GM03348 (cell line): ENCODE results near the gene CLEC11A.

Experiments used
- DNase-seq: peaks from one replicate; pipeline ENCODE4 v3.0.0; 2012; ENCODE audit warnings: low spot score

CLEC11A gene

DNA sequence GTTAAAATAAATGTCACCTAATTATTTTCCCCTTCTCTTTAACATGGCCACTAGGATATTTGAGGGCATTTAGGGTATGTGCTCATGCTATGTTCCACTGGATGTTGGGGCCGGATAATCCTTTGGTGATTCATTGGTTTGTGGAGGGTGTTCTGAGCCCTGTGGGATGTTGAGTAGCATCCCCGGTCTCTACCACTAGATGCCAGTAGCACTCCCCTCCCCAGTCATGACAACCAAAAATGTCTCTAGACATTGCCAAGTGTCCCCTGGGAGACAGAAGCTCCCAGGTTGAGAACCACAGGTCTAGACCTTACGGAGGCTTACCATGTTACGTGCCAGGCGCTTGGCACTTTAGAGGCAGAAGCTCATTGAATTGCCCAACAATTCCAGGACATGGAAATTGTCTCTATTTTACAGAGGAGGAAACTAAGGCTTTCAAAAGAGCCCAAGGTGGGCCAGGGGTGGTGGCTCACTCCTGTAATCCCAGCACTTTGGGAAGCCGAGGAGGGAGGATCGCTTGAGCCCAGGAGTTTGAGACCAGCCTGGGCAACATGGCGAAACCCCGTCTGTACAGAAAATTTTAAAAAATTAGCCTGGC is 17.6 kb upstream of the CLEC11A start:
- DNase-seq = peak; percentile 91

DNA sequence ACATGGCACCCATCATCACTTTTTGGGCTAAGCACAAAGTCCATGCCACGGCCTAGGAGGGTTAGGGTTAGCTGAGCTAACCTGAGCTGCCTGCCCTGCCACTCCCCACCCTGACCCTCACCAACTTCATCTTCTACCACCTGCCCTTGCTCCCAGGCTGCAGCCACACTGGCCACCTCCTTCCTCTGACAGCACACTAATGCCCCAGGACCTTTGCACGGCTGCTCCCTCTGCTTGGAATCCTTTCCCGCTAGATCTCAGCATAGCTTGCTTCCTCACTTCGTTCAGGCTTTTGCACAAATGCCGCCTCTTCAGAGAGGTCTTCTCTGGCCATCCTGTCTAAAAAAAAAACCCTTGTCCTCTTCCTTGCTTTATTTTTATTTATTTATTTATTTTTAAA is 16.8 kb upstream of the CLEC11A start:
- DNase-seq = no peak

DNA sequence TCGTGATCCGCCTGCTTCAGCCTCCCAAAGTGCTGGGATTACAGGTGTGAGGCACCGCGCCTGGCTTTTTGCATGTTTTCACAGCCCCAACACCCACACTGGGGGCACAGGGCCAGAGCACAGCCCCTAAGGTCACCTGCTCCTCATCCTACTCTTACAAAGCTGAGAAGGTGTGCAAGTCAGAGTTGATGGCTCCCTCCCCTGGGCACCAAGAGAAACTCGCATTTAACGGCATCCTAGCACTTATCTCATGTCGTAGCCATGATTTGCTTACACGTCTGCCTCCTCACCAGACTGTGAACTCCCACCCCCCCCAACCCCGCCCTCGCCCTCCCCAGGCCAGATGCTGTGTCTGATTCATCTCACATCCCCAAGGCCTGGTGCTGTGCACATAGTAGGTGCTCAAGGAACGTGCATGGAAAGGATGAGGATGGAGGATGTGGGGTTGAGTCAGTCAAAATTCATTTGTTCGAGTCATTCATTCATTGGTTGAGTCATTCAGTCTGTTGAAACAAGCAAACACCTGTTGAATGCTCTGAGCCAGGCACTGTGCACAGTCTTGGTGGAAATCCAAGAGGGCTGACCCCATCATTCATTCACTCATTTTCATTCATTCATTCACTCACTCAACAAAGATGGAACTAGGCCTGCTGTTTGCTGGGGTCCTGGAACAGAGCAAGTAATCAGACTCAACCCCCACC is 14.8 kb upstream of the CLEC11A start:
- no peak for DNase-seq

DNA sequence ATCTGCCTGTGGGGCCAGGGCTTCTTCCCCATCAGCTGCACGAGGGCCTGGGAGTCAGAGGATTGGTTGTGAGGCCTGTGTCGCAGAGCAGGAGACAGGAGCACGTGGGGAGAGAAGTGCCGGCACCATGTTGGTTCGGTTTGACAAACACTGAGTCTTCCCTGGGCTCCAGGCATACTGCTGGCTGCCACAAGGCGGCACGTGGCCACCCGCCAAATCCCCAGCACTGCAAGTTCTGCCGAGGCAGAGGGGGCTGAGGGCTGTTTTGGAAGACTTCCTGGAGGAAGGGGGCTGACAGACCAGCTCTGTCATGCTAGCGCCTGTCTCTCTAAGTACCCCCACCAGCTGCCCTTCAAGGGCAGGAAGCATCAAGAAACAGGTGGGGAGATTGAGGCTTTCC is 13.1 kb upstream of the CLEC11A start:
- DNase-seq = no peak

DNA sequence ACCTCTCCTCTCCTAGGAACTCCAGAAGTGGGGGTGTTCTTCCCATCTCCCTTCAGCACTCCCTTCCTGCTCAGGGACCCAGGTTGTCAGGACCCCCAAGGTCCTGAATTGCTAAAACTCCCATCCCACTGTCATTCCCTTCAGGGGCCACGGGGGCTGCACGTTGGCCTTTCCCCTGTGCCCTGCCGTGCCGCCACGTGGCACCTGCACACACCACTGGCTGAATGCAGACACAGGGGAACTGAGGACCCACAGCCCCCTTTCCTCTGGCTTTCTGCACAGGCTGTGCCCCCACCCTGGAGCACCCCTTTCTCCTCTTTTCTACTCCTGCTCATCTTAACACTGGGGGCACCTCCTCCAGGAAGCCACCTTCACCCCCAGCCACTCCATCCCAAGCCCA is 12.6 kb upstream of the CLEC11A start:
- DNase-seq = no peak

DNA sequence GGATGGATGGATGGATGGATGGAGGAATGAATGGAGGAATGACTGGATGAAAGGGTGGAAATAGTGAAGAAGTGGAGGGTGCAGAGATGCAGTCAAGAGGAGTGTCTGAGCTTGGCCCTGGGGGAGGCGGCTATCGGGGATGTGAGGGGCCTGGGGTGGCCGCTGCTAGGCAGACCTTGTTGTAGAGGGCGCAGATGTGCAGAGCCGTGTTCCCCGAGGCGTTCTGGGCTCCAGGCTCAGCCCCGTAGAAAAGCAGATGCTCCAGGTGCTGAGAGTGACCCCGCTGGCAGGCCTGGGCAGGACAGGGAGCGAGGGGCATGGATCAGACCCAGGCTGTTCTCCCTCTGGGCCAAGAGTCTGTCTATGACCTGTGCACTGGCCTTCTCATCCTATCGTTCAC is 12.0 kb upstream of the CLEC11A start:
- DNase-seq = no peak

DNA sequence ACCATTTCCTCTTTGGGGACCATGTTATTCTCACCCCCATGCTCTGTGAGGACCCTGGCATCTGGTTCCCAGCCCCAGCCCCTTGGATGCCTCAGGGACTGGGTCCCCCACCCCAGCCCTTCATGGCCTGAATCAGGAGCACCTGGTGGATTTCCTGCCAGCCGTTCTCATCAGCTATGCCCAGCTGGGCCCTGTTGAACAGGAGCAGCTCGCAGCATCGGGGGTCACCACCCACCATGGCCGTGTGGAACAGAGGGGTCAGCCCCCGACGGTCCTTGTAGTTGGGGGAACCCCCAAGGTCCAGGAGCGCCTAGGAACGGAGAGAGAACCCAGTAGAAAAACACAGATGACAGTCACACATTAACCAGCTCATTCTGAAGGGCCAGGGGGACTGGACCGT is 11.4 kb upstream of the CLEC11A start:
- DNase-seq = no peak

DNA sequence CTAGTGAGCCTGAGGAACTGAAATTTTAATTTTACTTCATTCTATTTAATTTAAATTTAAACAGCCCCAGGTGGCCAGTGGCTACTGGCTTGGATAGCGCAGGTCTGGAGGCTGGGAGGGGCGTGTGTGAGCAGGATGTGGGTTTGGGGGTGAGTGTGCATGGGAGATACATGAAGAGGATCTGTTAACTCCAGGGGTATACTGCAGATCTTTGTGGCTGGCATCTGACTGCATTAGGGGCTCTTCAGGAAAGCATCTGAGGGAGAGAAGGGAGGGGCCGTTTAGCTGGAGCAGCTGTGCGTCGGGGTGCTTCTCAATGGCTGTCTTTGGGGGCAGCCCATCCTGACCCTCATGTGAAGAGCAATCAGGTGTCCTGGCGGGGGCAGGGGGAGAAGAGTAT is 10.3 kb upstream of the CLEC11A start:
- no peak for DNase-seq

DNA sequence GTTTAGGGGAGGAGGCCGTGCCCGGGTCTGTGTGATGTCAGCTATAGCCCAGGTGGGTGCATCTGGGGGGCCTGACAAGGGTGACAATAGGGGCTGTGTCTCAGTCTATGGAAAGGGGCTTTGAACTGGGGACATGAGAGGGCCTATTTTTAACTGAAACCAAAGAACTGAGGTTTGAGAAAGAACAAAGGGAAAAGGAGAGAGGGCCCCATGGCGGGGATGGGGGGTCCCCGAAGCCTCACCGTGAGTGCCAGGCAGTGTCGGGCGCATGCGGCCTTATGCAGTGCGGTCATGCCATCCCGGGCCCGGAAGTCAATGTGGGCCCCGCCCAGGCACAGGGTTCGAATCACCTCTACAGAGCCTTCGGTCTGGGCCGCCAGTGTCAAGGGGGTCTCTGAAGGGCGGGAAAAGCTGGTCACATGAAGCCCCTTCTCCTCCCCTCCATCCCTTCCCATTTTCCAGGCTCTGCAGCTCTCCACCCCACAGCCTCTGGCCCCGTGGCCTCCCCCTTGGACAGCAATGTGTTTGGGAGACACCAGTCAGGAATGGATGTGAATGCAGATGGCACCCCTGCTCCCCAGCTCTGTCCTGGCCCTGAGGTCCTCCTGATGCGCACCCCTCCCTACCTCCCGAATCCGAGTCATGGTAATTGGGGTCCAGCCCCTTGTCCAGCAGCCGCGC is 9.5 kb upstream of the CLEC11A start:
- DNase-seq = no peak

DNA sequence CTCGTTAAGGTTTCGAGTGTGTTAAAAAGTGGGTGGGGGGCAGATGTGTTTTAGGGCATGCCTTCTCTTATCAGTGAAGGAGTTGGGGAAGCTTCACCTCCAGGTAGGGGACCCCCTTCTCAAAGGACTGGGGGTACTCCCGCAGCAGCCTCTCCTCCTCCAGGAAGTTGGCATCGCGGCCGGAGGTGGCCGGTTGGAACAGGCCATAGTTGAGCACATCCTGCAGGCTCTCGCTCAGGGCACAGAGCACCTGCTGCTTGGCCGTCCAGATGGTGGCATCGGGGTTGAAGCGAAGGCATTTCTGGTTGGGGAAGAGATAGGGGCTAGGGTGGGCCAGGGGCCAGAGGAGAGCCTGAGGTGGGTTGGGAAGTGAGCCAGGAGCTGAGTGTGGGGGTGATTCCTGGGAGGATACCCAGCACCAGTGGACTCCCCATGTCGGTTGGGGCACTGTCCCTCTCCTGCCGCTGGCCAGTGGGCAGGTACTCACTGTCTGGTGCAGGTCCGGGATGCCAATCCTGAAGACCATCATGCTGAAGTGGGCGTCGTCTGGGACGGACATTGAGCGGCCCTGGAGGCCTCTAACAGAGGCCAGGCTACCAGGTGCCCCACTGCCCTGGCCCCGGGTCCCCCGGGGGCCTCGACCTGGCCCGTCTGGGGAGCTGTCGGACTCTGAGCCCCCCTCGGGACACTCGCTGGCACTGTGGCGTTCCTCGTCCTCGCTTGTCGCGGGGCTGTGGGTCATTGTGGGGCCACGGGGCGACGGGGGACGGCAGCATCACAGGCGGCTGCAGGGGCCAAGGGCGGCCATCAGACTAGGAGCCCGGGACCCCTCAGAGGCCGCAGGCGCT is 6.8 kb upstream of the CLEC11A start:
- DNase-seq = no peak

DNA sequence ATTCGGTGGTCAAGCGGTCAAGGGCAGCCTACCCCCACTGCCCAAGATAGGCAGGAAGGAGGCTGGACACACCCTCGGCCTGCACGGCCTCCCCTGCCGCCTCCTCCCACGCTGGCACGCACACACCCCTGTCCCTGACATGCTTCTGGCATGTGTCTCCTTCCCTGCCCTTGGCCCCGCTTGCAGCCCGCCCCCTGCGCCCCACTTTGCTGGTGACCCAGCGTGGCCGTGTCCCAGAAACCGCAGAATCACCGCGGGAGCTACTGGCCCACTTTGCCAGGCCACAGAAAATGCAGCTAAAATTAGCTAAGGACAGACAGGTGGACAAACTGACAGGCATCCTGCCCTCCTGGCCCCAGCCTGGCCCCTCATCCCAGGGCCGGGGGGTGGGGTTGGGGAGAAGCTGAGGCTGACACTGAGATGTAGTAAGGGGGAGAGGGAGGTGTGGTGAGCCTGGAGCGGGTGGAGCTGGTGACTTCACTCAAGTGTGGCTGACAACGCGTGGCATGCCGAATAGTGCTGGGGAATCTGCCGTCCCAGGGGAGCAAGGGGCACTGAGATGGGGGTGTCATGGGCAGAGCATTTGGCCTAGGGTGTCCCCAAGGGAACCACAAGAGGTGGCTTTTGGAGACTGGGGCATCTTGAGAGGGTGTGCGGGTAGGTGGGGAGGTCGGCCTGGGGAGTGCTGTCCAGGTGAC is 6.0 kb upstream of the CLEC11A start:
- no peak for DNase-seq

DNA sequence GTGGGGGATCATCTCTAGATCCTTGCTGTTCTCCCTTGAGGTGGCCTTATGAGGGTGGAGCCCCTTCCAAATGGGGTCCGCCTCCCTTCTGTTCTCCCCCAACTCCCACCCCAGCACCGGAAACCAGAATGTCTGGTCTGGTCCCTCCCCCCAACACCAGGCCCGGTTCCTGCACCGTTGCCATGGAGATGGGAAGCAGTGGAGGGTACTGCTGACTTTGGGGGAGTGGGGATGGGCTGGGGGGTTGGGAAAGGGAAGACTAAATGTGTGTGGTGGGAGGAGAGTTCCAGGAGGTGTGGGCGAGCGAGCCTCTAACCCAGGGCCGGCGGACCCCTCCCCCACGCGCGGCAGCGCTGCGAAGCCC is 5.3 kb upstream of the CLEC11A start:
- no peak for DNase-seq

DNA sequence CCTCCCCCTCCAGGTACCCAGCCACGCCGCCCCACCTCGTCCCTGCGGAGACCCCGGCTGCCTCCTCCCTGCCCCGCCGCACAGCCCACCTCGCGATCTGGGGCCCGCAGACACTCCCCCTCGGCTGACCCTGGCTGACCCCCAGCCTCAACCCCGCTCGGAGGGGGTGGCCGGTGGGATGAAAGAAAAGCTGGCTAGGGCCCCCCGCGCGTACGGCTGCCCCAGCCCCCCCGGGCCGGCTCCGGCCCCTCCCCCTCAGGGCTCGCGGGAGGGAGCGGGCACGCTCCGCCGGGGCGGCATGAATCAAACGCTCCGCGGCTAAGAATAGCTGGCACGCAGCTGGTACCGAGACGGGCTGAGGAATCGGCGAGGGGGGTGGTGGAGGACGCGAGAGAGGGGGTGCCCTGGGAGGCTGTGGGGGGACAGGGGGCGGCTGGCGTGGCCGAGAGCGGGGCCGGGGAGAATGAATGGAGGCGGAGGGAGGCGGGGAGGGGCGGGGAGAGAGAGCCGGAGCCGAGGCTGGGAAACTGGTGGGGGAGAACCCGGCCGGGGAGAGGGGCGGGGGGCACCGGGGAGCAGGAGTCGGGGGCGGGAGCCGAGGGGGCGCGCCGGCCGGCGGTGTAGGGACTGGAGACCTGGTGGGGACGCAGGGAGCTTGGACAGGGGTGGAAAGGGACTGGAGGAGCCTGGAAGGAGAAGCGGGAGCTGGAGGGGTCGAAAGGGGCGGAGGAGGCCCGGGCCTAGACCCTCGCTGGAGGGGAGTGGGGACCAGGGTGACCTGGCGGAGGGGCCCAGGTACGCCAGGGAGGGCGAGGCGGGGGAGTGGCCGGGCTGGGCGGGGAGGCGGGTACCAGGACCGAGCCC is 4.7 kb upstream of the CLEC11A start:
- DNase-seq = peak; percentile 64

DNA sequence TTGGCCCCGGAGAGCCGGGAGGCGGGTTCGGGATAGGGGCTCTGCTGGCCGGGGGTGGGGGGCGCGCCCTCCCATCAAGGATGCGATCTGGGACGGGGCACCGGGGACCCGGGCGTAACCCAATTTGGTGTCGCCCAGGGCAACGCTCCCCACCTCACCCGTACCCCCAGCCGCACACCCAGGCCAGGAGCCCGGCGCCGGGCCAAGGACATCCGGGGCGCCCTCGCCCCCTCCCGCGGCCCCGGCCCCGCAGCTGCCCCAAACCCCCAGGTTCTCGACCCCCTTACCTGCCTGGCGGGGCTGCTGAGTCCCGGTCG is 4.1 kb upstream of the CLEC11A start:
- no peak for DNase-seq

DNA sequence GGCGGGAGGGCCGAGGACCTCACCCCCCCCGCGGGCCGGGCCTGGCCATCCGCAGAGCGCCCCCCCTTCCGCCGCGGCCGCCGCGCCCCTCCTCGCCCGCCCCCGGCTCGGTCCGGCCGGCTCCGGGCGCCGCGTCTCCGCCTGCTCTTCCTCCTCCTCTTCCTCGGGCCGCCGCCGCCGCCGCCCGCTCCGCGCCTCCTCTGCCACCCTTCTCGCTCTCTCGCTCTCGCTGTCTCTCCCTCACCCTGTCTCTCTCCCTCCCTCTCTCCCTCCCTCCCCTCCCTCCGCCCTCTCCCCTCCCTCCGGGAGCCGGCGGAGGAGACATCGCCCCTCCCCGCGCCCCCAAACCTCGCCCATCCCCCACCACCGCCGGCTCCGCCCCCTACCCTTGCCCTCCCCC is 3.6 kb upstream of the CLEC11A start, which contains the start of gene SHANK1:
Gene SHANK1, minus strand, starts transcription at position 237 of the 400 bp plus-strand sequence. CDS start 2,883 bp downstream, outside the sequence.
- peak; percentile 53 for DNase-seq

DNA sequence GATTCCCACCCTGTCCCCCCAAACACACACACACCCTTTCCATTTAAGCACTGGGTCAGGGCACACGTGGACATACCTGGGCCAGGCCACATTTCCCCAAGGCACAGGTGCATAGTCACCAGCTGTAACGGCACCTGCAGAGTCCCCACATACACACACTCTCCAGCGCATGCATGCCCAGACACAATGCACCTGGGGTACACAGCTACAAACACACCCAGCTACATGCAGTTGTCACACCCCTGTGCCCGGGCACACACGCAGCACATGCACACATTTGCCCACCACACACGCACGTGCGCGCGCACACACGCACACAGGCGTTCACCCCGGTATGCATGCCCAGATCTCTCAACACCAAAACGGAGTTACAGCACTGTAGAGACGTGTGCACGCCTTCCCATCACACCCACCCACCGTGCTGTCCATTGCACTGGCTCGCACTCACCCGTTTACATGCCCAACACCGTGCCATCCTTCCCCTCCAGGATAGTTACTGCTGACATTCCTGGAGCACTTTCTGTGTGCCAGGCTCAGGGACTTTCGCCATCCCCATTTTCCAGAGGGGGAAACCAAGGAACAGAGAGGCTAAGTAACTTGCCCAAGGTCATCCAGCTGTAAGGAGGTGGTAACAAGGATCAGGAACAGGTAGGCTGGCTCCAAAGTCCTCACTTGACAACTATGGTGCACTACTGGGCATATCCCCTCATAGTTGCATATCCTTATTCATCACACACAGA is 2.8 kb upstream of the CLEC11A start:
- DNase-seq = no peak

DNA sequence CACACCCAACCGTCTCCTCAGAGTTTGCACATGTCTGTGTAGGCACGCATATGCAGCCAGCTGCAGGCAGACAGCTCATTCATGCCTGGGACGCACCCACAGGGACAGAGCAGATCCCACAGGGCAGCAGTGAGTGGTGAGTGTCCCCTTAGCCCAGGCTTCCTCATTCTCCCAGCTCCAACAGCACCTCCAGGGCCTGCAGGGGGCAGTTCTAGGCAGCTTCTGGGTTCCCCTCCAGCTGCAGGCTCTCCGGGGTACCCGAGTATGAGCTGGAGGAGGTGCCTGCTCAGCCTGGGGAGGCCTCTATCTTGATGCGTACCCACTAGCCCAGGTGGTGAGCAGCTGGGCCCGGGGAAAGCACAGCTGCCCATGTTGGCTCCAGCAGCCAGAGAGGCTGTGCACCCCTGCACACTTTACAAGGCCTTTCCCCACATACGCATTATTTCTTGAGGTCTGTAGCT is 2.2 kb upstream of the CLEC11A start:
- DNase-seq = peak; percentile 61

DNA sequence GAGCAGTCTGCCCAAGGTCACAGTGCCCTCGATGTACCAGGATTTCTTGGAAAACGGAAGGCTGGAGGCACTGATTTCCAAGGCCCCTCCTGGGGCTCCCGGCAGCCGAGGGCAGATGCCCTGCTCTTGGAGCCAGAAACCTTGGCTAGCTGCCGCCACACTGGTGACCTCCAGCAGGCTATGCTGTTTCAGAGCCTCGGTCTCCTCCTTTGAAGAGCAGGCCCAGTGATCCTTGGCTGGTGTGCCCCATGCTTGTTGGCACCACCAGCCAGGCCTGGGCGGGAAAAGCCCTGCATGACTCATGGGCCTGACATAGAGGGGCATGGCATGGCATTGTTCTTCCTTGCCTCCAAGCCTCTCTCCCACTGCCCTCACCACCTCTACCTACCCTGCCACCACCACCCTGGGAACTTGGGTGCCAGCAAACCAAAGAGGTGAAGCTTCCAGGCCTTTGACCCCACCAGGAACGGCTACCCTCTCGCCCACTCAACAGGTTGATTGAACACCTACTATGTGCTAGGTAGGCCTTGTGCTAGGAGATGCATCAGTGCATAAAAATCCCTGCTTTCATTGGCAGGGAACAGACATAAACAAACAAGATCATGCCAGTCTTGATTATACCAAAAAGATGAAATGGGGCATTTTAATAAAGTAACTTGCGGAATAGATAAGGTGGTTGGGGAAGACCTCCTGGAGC is 1.6 kb upstream of the CLEC11A start:
- DNase-seq = no peak

DNA sequence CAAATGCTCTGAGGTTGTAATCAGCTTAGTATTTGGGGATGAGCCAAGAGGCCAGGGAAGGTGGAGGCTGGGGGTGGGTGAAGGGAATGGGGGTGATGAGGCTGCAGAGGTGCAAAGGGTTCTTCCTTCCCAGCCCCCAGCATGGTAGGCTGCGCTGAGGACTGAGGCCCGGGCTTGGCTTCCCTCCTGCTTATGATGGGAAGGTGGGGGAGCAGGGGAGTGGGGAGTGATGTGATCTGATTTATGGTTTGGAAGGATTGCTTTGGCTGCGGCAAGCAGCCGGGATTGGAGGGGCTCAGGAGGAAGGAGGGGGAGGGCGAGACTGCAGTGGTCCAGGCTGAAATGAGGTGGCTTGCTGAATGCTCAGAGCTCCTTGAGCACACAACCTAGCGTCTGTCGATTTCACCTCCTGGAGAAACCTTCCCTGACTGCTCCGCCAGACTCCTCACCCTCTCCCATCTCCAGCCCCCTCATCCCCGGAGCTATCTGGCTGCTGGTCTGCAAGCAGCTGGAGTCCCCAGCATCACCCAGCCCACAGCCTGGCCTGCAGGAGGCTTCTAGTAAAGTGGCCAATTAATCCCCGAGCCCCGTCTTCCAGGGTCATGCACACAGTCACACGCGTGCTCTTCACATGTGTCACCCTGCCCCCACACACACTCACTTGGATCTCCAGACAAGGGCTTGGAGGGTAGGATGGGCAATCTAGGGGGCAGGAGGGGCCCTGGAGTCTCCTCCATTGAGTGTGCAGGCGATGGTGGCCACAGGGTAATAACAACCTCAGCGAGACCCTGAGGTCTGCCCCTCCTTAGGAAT is 757 bp upstream of the CLEC11A start:
- no peak for DNase-seq
